NCI-H345 treated with DMSO at 0.1 percent for 48 hours (cell line): ENCODE measurements around the gene KIF5B.
"Not testable (repeated sequence)": the region's sequence is repeated elsewhere in the genome, so short reads cannot be mapped to it uniquely, and the experiment has no call there.

Source experiments
- DNase-seq: peaks from one replicate; lab custom pipeline; 2025; ENCODE audit not compliant: unreplicated experiment; lab: John Stamatoyannopoulos, UW

Gene KIF5B

DNA sequence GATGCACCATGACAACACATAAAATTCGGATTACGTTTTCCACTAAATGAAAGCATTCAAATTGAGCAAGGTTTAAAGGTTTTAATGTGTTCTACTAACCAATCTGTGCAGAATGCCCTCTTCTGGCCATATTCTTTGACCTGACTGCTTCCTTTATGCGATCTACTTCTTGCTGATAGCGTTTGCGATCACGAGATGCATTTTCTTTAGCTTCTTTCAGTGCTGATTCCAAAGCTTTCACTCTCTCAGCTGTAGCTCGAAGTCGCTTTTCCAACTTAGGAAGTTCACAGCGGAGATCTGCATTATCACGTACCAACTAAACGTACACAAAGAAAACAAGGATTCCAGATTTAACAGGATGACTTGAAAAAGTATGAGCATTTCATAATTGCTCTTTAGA, 39.2 kb downstream of the KIF5B start:
- no peak for DNase-seq

GRCh38 chr10:32015386-32015785, 40.8 kb downstream of the KIF5B start:
- DNase-seq = no peak

DNA sequence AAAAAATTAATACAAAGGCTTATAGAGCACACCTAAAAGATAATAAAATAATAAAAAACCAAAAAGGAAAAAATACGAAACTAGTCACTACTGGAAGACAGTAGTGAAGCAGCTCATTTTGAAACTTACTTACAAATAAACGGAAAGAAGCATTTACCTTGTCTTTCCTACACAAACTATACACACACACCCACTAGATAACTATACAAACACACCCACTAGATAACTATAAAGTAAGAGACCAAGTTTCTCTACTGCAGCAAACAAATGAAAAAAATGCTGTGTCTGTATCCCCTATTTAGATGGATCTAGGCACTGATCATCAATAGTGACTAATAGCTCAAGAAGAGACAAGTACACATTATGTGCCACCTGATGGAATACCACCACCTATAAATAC, 49.2 kb downstream of the KIF5B start:
- no peak for DNase-seq

DNA sequence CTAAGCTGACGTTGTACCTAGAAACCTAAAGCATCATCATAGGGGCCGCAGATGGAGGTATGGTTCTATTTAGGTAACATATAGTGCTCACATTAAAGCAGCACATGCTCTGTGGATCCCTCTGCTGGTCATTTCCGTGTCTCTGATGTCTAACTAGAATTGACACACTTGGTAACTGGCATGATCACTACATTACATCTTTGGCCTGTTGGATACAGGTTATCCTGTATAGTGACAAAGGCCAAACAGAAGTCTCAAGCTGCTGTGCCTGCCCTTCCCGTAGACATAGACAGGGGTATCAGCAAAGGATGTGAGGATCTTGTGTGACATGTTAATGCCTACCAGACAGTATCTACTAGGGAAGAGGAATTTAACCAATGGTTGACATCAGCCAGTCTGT, 51.2 kb downstream of the KIF5B start:
- no peak for DNase-seq

DNA sequence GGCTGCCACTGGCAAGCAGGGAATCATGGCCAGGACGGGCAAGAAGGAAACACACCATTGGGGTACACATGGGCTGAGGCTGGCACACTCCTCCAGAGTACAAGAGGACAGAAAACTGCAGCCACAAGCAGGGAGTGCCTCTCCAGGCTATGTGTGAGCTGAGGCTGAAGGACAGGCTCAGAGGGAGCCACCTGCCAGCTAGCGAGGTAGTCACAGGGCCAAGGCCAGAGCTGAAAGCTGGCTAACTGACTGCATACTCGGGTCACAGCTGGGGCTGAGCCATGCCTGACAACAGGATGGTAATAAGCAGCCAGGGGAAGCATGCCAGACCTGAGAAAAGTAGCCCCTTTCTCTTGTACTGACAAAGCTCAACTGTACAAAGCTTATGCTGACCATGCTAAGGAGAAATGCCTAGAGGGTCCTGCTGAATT, 52.0 kb downstream of the KIF5B start:
- DNase-seq = no peak

DNA sequence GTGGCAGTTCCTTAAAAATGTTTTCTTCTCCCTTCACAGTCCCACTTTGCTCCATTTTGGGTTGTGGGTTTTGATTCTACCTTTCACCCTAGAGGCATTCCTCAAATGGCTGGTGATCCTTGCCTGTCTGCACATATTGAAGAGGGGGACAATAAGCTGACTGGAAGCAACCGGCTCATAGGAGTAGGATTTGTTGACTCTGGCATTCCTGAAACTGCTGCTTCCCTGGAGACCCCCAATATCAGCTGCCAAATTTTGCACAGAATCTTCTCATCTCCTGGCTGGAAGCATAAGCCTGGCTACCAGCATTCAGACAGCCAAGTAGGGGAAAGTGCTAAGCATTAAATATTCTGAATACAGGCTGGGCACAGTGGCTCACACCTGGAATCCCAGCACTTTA, 53.7 kb downstream of the KIF5B start:
- DNase-seq = no peak

DNA sequence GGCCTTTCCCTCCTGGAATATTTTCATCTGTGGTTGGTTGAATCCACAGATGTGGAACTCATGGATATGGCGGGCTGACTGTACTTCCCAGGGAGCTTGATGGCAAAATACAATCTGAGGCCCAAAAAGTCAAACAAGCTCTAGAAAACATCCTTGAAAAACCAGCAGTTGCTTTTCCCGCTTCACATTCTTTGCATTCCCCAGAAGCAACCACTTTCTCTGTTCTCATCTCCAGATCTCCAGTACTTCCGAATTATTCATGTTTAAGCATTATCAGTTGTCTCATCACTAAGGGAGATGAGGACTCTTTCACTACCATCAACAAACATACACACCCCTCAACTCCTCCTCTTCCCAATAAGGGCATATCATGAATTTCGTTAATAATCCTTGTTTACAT, 55.3 kb downstream of the KIF5B start:
- DNase-seq = no peak

- no peak for DNase-seq
Measured at GRCh38 chr10:31999836-32000235, 56.4 kb downstream of the KIF5B start.

GRCh38 chr10:31999070-31999660, 57.1 kb downstream of the KIF5B start:
- no peak for DNase-seq

DNA sequence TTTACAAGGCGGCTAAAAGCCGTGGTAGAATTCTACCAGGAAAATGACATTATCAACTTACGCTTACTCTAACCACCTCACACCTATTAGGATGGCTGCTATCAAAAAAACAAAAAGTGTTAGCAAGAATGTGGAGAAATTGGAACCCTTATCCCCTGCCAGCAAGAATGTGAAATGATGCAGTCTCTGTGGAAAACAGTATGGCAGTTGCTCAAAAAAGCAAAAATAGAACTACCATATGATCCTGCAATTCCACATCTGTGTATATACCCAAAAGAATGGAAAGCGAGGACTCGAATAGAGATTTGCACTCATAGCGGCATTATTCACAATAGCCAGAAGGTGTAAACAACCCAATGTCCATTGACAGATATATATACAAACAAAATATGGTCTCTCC, 61.3 kb downstream of the KIF5B start:
- no peak for DNase-seq

DNA sequence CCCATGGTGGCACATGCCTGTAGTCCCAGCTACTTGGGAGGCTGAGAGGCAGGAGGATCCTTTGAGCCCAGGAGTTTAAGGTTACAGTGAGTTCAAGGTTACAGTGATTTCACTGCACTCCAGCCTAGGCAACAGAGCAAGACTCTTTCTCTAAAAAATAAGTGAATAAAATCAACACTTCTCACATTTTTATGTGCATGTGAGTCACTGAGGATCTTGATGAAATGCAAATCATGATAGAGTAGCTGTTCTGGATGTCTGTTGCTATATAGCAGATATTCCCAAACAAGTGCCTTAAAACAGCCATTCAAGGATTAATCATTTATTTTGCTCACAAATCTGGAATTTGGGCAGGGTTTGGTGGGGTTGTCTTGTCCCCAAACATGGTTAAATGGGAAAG, 65.3 kb downstream of the KIF5B start:
- no peak for DNase-seq

- not testable (repeated sequence) for DNase-seq
Measured at GRCh38 chr10:31987786-31988185, 68.4 kb downstream of the KIF5B start.

- no peak for DNase-seq
Measured at GRCh38 chr10:31982111-31982510, 74.1 kb downstream of the KIF5B start.

- DNase-seq = no peak
Measured at GRCh38 chr10:31980471-31980870, 75.8 kb downstream of the KIF5B start.

DNA sequence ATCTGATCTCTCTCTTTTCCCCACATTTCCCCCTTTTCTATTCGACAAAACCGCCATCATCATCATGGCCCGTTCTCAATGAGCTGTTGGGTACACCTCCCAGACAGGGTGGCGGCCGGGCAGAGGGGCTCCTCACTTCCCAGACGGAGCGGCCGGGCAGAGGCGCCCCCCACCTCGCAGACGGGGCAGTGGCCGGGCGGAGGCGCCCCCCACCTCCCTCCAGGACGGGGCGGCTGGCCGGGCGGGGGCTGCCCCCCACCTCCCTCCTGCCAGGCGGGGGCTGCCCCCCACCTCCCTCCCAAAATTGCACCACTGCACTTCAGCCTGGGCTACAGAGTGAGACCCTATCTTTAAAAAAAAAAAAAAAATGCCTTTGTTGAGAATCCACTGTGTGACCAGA, 77.2 kb downstream of the KIF5B start:
- DNase-seq = not testable (repeated sequence)

GRCh38 chr10:31978156-31978483, 78.1 kb downstream of the KIF5B start:
- DNase-seq = no peak

- DNase-seq = no peak
Measured at GRCh38 chr10:31977440-31978155, 78.6 kb downstream of the KIF5B start.

GRCh38 chr10:31975157-31975765, 81.0 kb downstream of the KIF5B start:
- no peak for DNase-seq

DNA sequence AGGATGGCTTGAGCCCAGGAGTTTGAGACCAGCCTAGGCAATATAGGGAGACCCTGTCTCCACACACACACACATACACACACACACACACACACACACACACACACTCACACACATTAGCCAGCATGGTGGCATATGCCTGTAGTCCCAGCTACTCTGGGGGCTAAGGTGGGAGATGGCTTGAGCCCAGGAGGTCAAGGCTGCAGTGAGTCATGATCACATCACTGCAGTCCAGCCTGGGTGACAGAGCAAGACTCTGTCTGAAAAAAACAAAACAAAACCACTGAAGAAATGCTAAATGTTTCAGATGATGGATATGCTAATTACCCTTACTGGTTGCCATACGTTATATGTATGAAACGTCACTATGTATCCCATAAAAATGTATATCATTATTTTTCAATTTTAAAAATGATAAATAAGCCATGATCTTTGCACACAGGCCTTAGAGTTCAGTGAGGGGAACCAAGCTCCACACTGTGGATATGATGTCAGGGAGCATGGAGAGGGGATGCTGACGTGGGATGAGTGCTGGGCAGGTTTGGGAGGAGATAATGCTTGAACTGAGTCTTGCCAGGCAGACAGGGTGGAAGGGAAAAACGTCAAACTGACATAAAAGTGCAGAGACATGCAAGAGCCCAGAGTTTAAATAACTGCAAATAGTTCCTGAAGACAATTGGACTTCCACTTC, 81.6 kb downstream of the KIF5B start:
- no peak for DNase-seq

DNA sequence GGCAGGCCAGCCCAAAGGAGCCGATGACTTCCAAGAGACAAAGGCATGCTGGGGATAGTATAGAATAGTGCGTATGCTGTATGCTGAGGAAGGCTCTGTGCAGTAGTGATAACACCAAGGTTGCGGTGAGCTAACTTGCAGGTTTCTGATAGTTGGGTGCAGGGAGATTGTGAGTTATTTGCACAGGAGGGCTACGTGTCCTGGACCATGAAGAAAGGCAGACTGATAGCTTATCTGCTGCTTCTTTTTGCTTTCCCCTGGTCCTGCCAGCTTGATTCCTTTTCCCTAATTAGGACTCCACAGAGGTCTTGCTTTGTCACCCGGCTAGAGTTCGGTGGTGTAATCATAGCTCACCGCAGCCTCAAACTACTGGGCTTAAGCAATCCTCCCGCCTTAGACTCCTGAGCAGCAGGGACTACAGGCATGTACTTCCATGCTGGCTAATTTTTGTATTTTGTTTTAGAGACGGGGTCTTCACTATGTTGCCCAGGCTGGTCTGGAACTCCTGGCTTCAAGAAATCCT, 83.6 kb downstream of the KIF5B start:
- DNase-seq = no peak

DNA sequence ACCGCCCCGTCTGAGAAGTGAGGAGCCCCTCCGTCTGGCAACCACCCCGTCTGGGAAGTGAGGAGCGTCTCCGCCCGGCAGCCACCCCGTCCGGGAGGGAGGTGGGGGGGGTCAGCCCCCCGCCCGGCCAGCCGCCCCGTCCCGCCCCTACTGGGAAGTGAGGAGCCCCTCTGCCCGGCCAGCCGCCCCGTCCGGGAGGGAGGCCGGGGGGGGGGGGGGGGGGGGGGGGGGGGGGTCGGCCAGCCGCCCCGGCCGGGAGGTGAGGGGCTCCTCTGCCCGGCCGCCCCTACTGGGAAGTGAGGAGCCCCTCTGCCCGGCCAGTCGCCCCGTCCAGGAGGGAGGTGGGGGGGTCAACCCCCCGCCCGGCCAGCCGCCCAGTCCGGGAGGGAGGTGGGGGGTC, 86.4 kb downstream of the KIF5B start:
- not testable (repeated sequence) for DNase-seq

GRCh38 chr10:31963589-31963980, 92.6 kb downstream of the KIF5B start:
- DNase-seq = no peak
